Measurements from ENCODE around the gene CNN2.

Gene CNN2

GRCh38 chr19:1064661-1065605 lies 38.5 kb downstream of the CNN2 start:
- DNase-seq (ENCODE audit: low spot score) (no peak), FAIRE-seq (no peak)

GRCh38 chr19:1065606-1066109 lies 39.2 kb downstream of the CNN2 start:
- no peak for FAIRE-seq
- DNase-seq (ENCODE audit: low spot score), result no peak

- no peak for DNase-seq (ENCODE audit: low spot score)
- no peak for FAIRE-seq
These were observed 39.9 kb downstream of the CNN2 start for GRCh38 chr19:1066251-1066747.

GRCh38 chr19:1066748-1067340 lies 40.4 kb downstream of the CNN2 start, which contains the start of gene ARHGAP45:
Gene ARHGAP45 (plus strand): TSS chr19:1067167. CDS start chr19:1067406, 239 bp downstream.
- FAIRE-seq (no peak), DNase-seq (ENCODE audit: low spot score) (no peak)

- DNase-seq (ENCODE audit: low spot score) (no peak), FAIRE-seq (no peak)
These were observed 41.0 kb downstream of the CNN2 start for GRCh38 chr19:1067341-1067957.

GRCh38 chr19:1068009-1069001 lies 41.9 kb downstream of the CNN2 start:
- DNase-seq (ENCODE audit: low spot score) (no peak), FAIRE-seq (no peak)

GRCh38 chr19:1069009-1069779 lies 42.8 kb downstream of the CNN2 start:
- FAIRE-seq, result no peak
- DNase-seq (ENCODE audit: low spot score), result no peak

GRCh38 chr19:1070576-1070930 lies 44.1 kb downstream of the CNN2 start:
- no peak for FAIRE-seq
- DNase-seq (ENCODE audit: low spot score), result no peak

- DNase-seq (ENCODE audit: low spot score) (no peak), FAIRE-seq (no peak)
These were observed 44.8 kb downstream of the CNN2 start for GRCh38 chr19:1070931-1071791.

GRCh38 chr19:1072371-1073015 lies 46.1 kb downstream of the CNN2 start:
- DNase-seq (ENCODE audit: low spot score) (no peak), FAIRE-seq (no peak)

GRCh38 chr19:1073063-1073955 lies 46.9 kb downstream of the CNN2 start:
- FAIRE-seq (no peak), DNase-seq (ENCODE audit: low spot score) (no peak)

- FAIRE-seq (no peak), DNase-seq (ENCODE audit: low spot score) (no peak)
These were observed 47.6 kb downstream of the CNN2 start for GRCh38 chr19:1073956-1074517.

- DNase-seq (ENCODE audit: low spot score), result no peak
- no peak for FAIRE-seq
These were observed 48.3 kb downstream of the CNN2 start for GRCh38 chr19:1074544-1075283.

- FAIRE-seq, result no peak
- DNase-seq (ENCODE audit: low spot score), result no peak
These were observed 49.6 kb downstream of the CNN2 start for GRCh38 chr19:1076046-1076386.

- DNase-seq (ENCODE audit: low spot score) (peak; percentile 52), FAIRE-seq (no peak)
These were observed 50.5 kb downstream of the CNN2 start for GRCh38 chr19:1076951-1077350.

- FAIRE-seq (no peak), DNase-seq (ENCODE audit: low spot score) (no peak)
These were observed 53.2 kb downstream of the CNN2 start for GRCh38 chr19:1079566-1080111.

All from RCC 7860 (cell line).